Ramos (cell line): ENCODE data around the gene MTCL1.

Experiments used
- in situ Hi-C: fragments of 300-500 bp; cut with MboI; formaldehyde crosslinking; loops from one replicate; pipeline ENCODE4 v1.14.3; 2022; ENCODE audit warnings: low sequenced_read_pairs; ENCODE audit not compliant: unreplicated experiment

MTCL1 gene

GRCh38 chr18:8847066-8847755 lies 141.9 kb downstream of the MTCL1 start:
- in situ Hi-C loops, result no loop called here

- in situ Hi-C loops, result no loop called here
Observed at GRCh38 chr18:8847900-8848299, 142.5 kb downstream of the MTCL1 start.

- in situ Hi-C loops, result no loop called here
Observed at GRCh38 chr18:8848541-8848940, 143.2 kb downstream of the MTCL1 start.

- in situ Hi-C loops, result no loop called here
Observed at GRCh38 chr18:8849696-8850095, 144.3 kb downstream of the MTCL1 start.

- in situ Hi-C loops, result no loop called here
Observed at GRCh38 chr18:8851659-8852058, 146.3 kb downstream of the MTCL1 start.

- in situ Hi-C loops, result no loop called here
Observed at GRCh38 chr18:8854550-8854949, 149.2 kb downstream of the MTCL1 start.

GRCh38 chr18:8854962-8855361 lies 149.6 kb downstream of the MTCL1 start:
- in situ Hi-C loops, result no loop called here

- in situ Hi-C loops, result no loop called here
Observed at GRCh38 chr18:8856212-8856611, 150.9 kb downstream of the MTCL1 start.

- in situ Hi-C loops, result no loop called here
Observed at GRCh38 chr18:8856769-8857393, 151.5 kb downstream of the MTCL1 start.

GRCh38 chr18:8857806-8858205 lies 152.4 kb downstream of the MTCL1 start:
- in situ Hi-C loops, result no loop called here

GRCh38 chr18:8858888-8859511 lies 153.6 kb downstream of the MTCL1 start:
- in situ Hi-C loops, result no loop called here

- in situ Hi-C loops, result no loop called here
Observed at GRCh38 chr18:8860845-8861642, 155.7 kb downstream of the MTCL1 start.

- in situ Hi-C loops, result no loop called here
Observed at GRCh38 chr18:8863427-8863826, 158.1 kb downstream of the MTCL1 start.

- in situ Hi-C loops, result no loop called here
Observed at GRCh38 chr18:8865934-8866333, 160.6 kb downstream of the MTCL1 start.

GRCh38 chr18:8866679-8867078 lies 161.3 kb downstream of the MTCL1 start:
- in situ Hi-C loops, result no loop called here

- in situ Hi-C loops, result no loop called here
Observed at GRCh38 chr18:8868276-8868675, 162.9 kb downstream of the MTCL1 start.

- in situ Hi-C loops, result no loop called here
Observed at GRCh38 chr18:8868779-8869415, 163.5 kb downstream of the MTCL1 start.

- in situ Hi-C loops, result no loop called here
Observed at GRCh38 chr18:8869696-8870095, 164.3 kb downstream of the MTCL1 start.

GRCh38 chr18:8870528-8870927 lies 165.2 kb downstream of the MTCL1 start:
- in situ Hi-C loops, result no loop called here

- in situ Hi-C loops, result no loop called here
Observed at GRCh38 chr18:8871489-8871888, 166.1 kb downstream of the MTCL1 start.
